ENCODE data around the gene SIRPA. TPM values are rescaled to one million over a fixed set of nuclear protein-coding genes. Genes with fewer than 3 reads are reported as not detected.

The SIRPA gene
- polyA plus RNA-seq, 1 donor (not counting 4 experiments of a cell fraction or from before 2014, with no cell fraction given) = 23.7 TPM

DNA sequence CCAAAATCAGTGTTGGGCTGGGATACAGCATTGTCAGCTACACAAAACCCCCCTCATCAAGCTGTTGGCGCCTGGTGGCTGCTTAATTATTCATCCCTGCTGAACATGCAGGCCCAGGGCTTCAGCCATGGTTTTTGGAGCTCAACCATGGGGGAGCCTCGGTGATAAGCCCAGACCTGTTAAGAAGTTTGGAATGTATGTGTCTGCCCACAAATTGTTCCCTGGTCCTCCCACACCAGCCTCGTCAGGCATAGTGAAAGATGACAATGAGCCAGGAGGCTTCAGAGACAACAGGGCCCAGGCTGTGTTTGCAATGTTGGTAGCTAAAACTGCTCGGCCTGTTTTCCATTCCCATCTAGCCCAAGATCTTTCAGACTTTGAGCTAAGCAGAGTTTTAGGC, 34.8 kb upstream of the SIRPA start:
- Histone ChIP-seq H3K4me1 (ENCODE audit: control insufficient read depth, extremely low read depth, insufficient read depth, low read length) (peaks cover 17% of the 10 kb centered on the region), H3K4me3 (ENCODE audit: control insufficient read depth in 2 of 3, extremely low read depth in 1 of 3, insufficient read depth in 2 of 3, low read depth in 1 of 3, low read length in 3 of 3) (no peak overlapping the region), H3K79me2 (ENCODE audit: control insufficient read depth, insufficient read depth, low read length) (no peaks in the 10 kb centered on the region), H3K9me3 (ENCODE audit: control insufficient read depth, low read depth, low read length) (no peaks in the 10 kb centered on the region), H2AFZ (ENCODE audit: control insufficient read depth, low read length) (peak overlapping the region; percentile 40), H3K27me3 (ENCODE audit: control insufficient read depth, extremely low read depth, insufficient read depth, low read length) (no peaks in the 10 kb centered on the region), H3K4me2 (ENCODE audit: control insufficient read depth, extremely low read depth, insufficient read depth, low read depth, low read length) (peak overlapping the region; percentile 35), H3K9me1 (ENCODE audit: control insufficient read depth, extremely low read depth, insufficient read depth, low read length) (no peaks in the 10 kb centered on the region), H3K27ac (ENCODE audit: control insufficient read depth, insufficient read depth, low read length) (peak overlapping the region; percentile 57), H3K36me3 (ENCODE audit: control insufficient read depth in 2 of 2, extremely low read depth in 1 of 2, insufficient read depth in 2 of 2, low read length in 2 of 2) (no peaks in the 10 kb centered on the region), H4K20me1 (ENCODE audit: control insufficient read depth, extremely low read depth, insufficient read depth, low read length) (no peaks in the 10 kb centered on the region), H3K9ac (ENCODE audit: control insufficient read depth, extremely low read depth, insufficient read depth, low read length) (peak overlapping the region; percentile 55)
- DNase-seq (ENCODE audit: low read depth, low spot score) (peak; percentile 49), FAIRE-seq (peak; percentile 100)
- TF ChIP-seq EZH2 (IDR thresholded peaks at IDR 0.05; ENCODE audit: low read length) = no peak
- TF ChIP-seq, protein P1, sequence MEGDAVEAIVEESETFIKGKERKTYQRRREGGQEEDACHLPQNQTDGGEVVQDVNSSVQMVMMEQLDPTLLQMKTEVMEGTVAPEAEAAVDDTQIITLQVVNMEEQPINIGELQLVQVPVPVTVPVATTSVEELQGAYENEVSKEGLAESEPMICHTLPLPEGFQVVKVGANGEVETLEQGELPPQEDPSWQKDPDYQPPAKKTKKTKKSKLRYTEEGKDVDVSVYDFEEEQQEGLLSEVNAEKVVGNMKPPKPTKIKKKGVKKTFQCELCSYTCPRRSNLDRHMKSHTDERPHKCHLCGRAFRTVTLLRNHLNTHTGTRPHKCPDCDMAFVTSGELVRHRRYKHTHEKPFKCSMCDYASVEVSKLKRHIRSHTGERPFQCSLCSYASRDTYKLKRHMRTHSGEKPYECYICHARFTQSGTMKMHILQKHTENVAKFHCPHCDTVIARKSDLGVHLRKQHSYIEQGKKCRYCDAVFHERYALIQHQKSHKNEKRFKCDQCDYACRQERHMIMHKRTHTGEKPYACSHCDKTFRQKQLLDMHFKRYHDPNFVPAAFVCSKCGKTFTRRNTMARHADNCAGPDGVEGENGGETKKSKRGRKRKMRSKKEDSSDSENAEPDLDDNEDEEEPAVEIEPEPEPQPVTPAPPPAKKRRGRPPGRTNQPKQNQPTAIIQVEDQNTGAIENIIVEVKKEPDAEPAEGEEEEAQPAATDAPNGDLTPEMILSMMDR (optimal IDR thresholded peaks at IDR 0.05 in 1 of 3, IDR thresholded peaks at IDR 0.05 in 1 of 3, conservative IDR thresholded peaks at IDR 0.05 in 1 of 3; ENCODE audit: extremely low read depth in 1 of 3, insufficient read depth in 2 of 3, low read length in 3 of 3) = no peak
- dilution Hi-C loops (cut with MboI; ENCODE audit: extremely low pct_ligation_motif_present, low sequenced_read_pairs) = no loop called here

DNA sequence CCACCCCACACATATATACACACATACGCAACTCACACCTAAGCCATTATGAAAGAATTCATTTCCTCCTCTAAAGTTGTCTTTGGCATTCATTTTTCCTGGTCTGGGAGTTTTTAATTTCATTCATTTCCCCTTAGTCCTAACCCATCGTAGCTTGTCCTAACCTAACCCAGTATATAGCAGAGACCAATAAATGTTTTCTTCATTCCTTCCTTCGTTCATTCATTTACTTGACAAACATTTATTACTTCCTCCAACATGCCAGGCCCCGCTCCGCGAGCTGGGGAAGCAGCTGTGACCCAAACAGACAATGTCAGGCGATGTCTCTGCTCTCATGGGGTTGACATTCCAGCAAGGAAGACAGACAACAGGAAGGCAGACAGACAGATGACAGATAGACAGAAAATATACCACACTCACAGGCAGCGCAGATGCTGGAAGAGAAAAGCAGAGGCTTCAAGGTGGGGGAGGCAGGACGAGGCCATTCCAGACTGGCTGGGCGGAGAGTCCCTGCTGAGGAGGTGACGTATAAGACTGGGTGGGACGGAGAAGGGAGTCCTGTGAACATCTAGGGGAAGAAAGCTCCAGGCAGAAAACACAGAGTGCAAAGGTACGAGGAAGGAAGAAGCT, 33.7 kb upstream of the SIRPA start:
- TF ChIP-seq, protein P1 (optimal IDR thresholded peaks at IDR 0.05 in 1 of 3, IDR thresholded peaks at IDR 0.05 in 1 of 3, conservative IDR thresholded peaks at IDR 0.05 in 1 of 3; ENCODE audit: extremely low read depth in 1 of 3, insufficient read depth in 2 of 3, low read length in 3 of 3) = no peak
- H3K9me1 ChIP-seq (ENCODE audit: control insufficient read depth, extremely low read depth, insufficient read depth, low read length) = no peaks in the 10 kb centered on the region
- H4K20me1 ChIP-seq (ENCODE audit: control insufficient read depth, extremely low read depth, insufficient read depth, low read length) = no peaks in the 10 kb centered on the region
- H3K9me3 ChIP-seq (ENCODE audit: control insufficient read depth, low read depth, low read length) = no peaks in the 10 kb centered on the region
- no peaks in the 10 kb centered on the region for H3K27me3 ChIP-seq (ENCODE audit: control insufficient read depth, extremely low read depth, insufficient read depth, low read length)
- H3K79me2 ChIP-seq (ENCODE audit: control insufficient read depth, insufficient read depth, low read length) = no peaks in the 10 kb centered on the region
- peak overlapping the region; percentile 57 for H3K27ac ChIP-seq (ENCODE audit: control insufficient read depth, insufficient read depth, low read length)
- no peak for DNase-seq (ENCODE audit: low read depth, low spot score)
- H3K4me1 ChIP-seq (ENCODE audit: control insufficient read depth, extremely low read depth, insufficient read depth, low read length) = peaks cover 17% of the 10 kb centered on the region
- peak overlapping the region; percentile 55 for H3K9ac ChIP-seq (ENCODE audit: control insufficient read depth, extremely low read depth, insufficient read depth, low read length)
- no peaks in the 10 kb centered on the region for H3K36me3 ChIP-seq (ENCODE audit: control insufficient read depth in 2 of 2, extremely low read depth in 1 of 2, insufficient read depth in 2 of 2, low read length in 2 of 2)
- peak overlapping the region; percentile 54 for H3K4me2 ChIP-seq (ENCODE audit: control insufficient read depth, extremely low read depth, insufficient read depth, low read depth, low read length)
- H3K4me3 ChIP-seq (ENCODE audit: control insufficient read depth in 2 of 3, extremely low read depth in 1 of 3, insufficient read depth in 2 of 3, low read depth in 1 of 3, low read length in 3 of 3) = peak overlapping the region in 1 of 3 experiments; percentile 27
- peak; percentile 95 for FAIRE-seq
- dilution Hi-C loops (cut with MboI; ENCODE audit: extremely low pct_ligation_motif_present, low sequenced_read_pairs) = no loop called here
- peak overlapping the region; percentile 21 for H2AFZ ChIP-seq (ENCODE audit: control insufficient read depth, low read length)
